Posterior cingulate gyrus (tissue), 11 donors: ENCODE measurements around the gene TCEAL2.
A peak's percentile ranks its signal among the peaks of the same experiment; 100 is the strongest.
"Not testable (repeated sequence)": the region's sequence is repeated elsewhere in the genome, so short reads cannot be mapped to it uniquely, and the experiment has no call there.

Source experiments
- DNase-seq, 10 donors: peaks; one replicate each; pipeline versions ENCODE4 v3.0.0 to v3.0.0-alpha.2; 2020 to 2021; ENCODE audit warnings: mixed read lengths in 3 of 10
- intact Hi-C: fragments of 100-400 bp; cut with DNase I; formaldehyde crosslinking; loops from one replicate; pipeline ENCODE4 v1.15.1; 2023

Gene TCEAL2

DNA sequence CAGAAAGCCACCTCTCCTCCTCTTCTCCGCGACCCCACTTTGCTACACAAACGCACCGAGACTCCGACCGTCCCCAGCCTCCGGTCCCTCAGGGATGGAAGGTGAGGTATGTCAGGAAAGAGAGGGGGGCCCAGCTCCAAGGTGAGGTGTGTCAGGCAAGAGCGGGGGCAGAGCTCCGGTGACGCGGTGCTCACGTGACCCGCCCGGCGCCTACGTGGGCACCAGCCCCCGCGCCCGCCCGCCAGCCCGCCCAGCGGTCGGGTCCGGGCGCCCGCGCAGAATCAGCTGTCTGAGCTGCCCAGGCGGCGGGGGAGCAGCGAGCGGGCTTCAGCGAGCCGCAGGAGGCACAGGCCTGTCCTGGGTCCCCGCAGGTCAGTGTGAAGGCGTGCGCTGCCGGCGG lies at the start of gene TCEAL2:
Gene TCEAL2, plus strand, starts transcription at position 244 of the 400 bp plus-strand sequence. CDS start 1,152 bp downstream, outside the sequence.
- intact Hi-C loops = not testable (repeated sequence)
- DNase-seq = peak in 9 of 10 donors; percentile 42 to 94 (median 58)

DNA sequence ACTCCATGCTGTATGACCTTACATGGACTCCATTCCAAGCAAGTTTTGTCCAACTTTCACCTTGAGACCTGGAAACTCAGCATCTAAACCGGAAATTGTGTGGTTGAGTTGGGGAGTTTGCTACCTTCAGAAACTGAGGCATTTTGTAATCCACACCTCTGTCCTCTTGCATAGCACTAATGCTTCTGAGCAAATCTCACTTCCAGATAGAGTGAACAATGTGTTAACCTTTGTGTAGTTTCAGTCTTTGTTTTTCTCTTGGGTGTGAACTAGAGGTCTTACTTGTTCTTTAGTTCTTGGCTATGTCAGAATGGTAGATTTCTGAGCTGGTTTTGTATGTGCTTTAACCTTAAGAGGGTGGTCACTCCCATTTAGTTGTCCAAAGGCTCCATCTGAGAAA lies 48.1 kb upstream of the TCEAL2 start:
- DNase-seq = no peak
- intact Hi-C loops = no loop called here

DNA sequence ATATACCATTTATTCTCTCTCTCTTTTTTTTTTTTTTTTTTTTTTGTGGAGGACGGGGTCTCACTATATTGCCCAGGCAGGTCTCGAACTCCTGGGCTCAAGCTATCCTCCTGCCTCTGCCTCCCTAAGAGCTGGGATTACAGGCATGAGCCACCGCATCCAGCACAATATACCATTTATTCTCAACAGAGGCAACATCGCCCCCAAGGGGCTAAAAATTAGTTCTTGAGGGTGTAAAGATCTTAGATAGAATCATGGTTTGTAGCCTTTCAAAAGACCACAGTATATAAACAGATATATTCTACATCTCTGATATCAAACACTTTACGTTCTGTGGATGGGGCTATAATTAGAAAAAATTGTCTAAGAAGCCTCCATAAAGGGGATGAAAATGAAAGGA lies 39.8 kb upstream of the TCEAL2 start:
- intact Hi-C loops = no loop called here

DNA sequence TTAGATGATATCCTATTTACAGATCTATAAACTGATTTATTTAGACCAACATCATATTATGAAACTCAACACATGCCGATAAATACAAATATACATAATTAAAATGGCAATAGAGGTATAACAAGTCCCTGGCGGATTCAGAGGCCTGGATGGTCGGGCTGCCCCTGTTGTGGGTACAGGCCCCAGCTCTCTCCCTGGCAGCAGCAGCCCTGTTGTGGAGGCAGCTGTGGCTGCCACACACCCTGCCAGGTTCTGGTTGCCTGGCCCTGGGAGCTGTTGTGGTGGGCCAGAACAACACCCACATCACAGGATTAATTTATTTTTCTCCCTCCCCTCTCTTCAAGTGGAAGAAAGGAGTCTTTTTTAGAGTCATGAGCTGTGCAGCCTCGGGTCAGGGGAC lies 12.1 kb upstream of the TCEAL2 start:
- intact Hi-C loops = no loop called here
- peak in 1 of 10 donors; percentile 51 for DNase-seq

More for the DNA sequence above, 39.8 kb upstream of the TCEAL2 start:
- no peak for DNase-seq

DNA sequence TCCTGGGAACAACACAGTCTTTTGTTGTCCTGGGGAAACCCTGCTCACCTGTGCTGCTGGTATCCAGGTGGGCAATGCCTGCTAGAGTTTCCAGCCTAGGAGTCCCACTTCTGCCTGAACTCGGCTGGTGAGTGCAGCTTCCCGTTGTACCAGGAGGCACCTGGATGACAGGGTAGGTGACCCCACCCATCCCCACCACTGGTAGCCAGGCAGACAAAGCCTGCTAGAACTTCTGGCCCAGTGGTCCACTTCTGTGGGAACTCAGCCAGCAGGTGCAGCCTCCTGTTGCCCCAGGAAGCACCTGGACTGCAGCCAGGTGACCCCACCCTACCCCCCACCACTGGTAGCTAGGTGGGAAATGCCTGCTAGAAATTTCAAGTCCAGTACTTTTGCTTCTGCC lies 9.7 kb upstream of the TCEAL2 start:
- peak in 2 of 10 donors; percentile 58 to 69 for DNase-seq

DNA sequence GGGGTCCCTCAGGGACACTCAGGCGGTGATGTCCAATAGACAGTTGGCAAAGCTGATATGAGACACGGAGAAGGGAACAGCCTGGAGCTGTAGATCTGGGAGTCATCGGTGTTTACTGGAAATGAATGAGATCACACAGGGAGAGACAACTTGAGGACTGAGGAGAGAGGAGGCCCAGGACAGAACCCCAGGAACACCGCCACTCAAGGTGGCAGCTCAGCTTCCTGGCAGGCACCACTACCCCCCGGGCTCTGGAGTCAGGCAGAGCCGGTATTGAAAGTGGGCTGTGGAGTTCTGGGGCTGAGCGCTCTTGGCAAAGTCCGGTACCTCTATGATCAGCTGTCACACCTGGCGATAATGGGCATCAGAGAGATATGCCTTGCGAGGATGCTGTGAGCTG lies 465 bp upstream of the TCEAL2 start:
- DNase-seq, intact Hi-C loops: not testable (repeated sequence)

More for the DNA sequence above, 9.7 kb upstream of the TCEAL2 start:
- intact Hi-C loops = no loop called here

DNA sequence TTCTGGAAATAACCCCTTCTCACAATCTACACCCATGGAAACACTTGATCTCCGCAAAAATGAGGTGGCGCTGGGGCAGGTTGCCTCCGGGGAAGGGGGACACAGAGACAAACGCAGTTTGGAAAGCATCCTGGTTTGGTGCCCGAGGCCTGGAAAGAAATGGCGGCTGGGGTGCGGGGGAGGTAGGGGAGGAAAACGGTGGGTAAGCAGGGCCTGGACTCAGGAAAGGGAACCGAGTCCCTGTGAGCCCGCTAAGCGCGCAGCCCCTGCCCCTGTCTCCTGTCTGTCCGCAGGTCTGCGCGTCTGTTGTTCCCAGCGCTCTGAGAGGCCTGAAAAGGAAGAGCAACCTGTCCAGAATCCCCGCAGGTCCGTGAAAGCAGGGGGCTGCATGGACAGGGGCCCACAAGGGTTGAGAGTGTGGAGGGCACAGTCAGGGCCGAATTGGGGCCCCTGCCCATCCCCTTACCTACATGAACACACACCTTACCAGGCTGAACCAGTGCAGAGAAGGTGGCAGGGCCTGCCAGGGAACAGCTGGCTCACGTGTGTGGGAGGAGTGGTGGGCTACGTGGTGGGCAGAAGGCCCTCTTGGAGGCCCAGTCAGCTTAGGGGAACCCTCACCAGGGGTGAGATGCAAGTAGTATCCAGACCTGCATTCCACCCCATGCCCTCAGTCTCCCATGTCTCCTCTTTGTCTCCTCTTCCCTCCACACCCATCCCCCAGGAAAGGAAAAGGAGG lies 770 bp downstream of the TCEAL2 start:
- intact Hi-C loops = not testable (repeated sequence)
- peak in 4 of 10 donors; percentile 3 to 80 (median 61) for DNase-seq

DNA sequence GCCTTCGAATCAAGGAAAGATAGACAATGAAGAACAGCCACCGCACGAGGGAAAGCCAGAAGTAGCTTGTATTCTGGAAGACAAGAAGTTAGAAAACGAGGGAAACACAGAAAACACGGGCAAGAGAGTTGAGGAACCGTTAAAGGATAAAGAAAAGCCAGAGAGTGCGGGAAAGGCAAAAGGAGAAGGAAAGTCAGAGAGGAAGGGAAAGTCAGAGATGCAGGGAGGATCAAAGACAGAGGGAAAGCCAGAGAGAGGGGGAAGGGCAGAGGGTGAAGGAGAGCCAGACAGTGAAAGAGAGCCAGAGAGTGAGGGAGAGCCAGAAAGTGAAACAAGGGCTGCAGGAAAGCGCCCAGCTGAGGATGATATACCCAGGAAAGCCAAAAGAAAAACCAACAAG lies 1.4 kb downstream of the TCEAL2 start:
- intact Hi-C loops = no loop called here
- no peak for DNase-seq

DNA sequence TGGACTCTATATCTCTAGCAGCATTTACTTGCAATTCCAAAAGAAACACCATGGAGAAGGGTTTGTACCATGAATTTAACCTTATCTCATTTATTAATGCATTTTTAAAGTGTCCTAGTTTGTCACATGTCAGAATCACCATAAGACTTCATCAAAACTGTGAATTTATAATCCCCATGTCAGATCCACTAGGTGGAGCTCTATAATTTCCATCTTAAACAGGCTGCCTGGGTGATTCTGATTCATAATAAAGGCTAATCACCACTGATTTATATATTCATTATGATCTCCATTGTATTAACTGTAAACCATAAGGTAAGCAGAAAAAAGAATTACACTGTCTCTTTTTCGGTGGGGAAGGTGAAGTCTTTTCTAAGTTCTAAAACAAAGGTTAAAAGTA lies 4.0 kb downstream of the TCEAL2 start:
- DNase-seq = no peak
- intact Hi-C loops = no loop called here

DNA sequence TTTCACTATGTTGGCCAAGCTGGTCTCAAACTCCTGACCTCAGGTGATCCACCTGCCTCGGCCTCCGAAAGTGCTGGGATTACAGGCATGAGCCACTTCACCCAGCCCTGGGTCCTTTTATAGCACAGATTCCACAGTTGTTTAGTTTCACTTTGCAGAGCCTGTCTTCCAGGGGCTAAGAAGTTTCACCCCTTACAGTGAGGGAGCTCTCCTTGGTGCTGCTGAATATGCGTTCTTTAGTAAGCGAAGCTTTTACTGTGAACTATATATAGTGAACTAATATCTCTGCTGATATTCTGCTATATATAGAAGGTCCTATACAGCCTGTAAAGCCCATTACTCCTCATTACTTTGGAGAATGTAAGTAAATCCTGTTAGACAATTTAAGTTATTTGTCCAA lies 12.6 kb downstream of the TCEAL2 start:
- intact Hi-C loops = no loop called here
- no peak for DNase-seq

DNA sequence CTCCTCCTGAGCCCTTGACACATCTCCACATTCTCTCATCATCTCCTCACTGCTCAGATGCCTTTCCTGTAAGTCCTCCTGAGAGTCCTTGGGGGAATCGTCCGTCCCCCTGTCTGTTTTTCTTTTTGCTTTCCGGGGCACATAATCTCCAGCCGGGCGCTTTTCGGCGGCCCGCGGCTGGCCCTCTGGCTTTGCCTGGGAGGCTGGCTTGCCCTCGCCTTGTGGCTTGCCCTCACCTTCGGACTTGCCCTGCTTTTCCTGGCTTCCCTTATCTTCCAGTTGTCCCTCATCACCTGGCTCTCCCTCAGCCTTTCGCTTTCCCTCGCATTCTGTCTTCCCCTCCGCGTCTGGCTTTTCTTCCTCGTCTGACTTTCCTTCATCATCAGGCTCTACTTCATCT lies 15.4 kb downstream of the TCEAL2 start:
- intact Hi-C loops = not testable (repeated sequence)
- DNase-seq = peak in 2 of 10 donors; percentile 19 to 61

DNA sequence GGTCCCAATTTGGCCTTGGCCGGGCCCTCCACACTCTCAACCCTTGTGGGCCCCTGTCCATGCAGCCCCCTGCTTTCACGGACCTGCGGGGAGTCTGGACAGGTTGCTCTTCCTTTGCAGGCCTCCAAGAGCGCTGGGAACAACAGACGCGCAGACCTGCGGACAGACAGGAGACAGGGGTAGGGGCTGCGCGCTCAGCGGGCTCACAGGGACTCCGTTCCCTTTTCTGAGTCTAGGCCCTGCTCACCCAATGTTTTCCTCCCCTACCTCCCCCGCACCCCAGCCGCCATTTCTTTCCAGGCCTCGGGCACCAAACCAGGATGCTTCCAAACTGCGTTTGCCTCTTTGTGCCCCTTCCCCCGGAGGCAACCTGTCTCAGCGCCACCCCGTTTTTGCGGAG lies 16.2 kb downstream of the TCEAL2 start:
- peak in 3 of 10 donors; percentile 68 to 70 (median 68) for DNase-seq
- intact Hi-C loops = not testable (repeated sequence)

DNA sequence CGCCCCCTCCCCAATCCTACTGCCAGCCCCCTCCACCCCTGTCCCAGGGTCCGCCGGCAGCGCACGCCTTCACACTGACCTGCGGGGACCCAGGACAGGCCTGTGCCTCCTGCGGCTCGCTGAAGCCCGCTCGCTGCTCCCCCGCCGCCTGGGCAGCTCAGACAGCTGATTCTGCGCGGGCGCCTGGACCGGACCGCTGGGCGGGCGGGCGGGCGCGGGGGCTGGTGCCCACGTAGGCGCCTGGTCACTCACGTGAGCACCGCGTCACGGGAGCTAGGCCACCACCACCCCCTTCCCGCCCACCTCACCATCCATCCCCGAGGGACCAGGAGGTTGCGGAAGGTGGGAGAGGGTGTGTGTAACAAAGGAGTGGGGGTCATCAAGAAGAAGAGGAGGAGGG lies 16.8 kb downstream of the TCEAL2 start, which contains the start of gene TCEAL6:
Gene TCEAL6, minus strand, starts transcription at position 208 of the 400 bp plus-strand sequence.
- intact Hi-C loops = not testable (repeated sequence)
- peak in 7 of 10 donors; percentile 13 to 85 (median 41) for DNase-seq

DNA sequence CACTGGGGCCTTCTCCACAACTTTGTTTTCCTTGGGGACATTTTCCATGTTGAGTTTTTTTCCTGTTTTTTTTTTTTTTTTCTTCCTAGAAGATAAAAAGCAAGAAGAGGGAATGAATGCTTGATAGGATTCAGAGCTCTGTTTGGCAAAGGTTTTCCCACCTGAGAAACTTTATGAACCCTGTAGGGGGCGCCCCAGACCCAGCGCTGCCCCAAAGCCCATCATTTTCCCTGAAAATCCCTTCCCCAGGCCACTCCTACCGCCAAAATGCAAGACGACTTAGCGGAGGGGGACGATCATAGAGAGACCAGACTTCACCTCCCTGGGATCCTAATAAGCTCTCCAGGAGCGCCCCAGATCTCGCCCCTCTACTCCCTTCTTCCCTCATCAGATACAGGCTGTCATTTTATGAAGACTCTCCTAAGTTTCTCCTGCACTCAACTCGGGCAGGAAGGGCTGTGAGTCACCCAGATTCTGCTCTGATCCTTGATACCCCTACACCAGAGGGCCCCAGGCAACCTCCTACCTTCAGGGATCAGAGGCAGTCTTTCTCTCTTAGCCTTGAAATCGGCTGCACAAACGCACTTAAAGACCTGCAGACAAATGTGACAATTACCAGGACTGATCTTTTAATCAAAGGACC lies 28.9 kb downstream of the TCEAL2 start:
- DNase-seq = peak in 8 of 10 donors; percentile 17 to 91 (median 30)
- intact Hi-C loops = no loop called here

DNA sequence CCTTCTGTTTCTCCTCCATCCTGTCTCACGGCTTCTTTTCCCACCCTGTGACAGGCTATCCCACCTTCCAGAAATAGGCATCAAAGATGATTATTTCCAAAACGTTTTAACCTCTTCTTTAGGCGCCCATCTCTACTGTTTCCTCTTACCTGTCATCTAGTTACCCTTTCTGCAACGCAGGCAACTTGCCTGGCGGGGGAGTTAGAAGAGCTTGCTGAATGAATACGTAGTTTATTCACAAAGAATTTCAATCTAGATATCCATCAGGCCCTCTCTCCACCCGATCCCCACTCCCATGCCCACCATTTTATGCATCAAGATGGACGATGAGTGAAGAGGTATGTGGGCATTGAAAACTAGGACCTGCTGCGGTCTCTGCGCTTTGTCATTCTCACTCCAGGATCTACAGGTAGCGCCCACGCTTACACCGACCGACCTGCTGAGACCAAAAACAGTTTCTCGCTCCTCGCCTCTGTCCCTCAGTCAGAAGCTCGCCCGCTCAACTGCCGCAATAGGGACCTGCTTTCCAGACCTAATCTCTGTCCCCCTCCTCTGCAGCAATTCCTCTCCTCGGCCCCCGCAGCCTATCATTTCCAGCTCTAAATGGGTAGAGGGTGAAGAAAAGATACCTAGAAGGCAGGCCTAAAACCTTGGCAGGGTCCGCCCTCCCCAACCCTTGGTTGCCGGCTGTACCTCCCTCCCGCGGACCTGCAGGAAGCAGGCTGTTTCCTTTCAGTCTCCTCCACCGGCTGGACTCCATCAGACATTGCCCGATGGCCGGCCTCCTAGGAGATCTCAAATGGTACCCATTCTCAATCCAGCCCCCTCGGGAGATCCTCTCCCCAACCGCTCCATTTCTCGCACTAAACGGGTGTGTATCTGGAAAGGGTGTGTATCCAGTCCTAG lies 29.7 kb downstream of the TCEAL2 start:
- intact Hi-C loops = no loop called here
- DNase-seq = peak in 4 of 10 donors; percentile 11 to 83 (median 70)

DNA sequence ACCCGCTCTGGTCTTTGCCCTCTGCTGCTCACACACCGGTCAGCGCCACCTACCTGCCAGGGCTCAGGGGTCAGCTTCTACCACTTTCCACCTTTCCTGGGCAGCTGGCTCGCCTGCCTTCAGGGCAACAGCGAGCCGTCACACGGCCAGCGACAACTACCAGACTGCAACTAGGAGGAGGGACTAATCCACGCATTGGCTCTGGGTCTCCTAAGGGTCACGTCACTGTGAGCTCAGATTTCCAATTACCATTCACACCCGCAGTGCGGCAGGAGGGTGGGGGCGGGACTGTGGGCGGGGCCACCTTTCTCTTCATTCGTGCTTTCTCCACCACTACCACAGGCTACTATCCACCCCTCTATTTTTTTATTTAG lies 30.3 kb downstream of the TCEAL2 start, which contains the start of gene BEX5:
Gene BEX5, minus strand, starts transcription at position 172 of the 374 bp plus-strand sequence. CDS start 1,712 bp downstream, outside the sequence.
- peak; percentile 25 to 94 (median 62) for DNase-seq
- intact Hi-C loops = no loop called here
